Endothelial cell of hepatic sinusoid (primary cell): Measurements from ENCODE around the gene FAM50A.

Source experiments
- in situ Hi-C: cut with HindIII; loops from 2 replicates; pipeline ENCODE4 v1.10.0; 2017; ENCODE audit warnings: low sequenced_read_pairs

FAM50A gene

GRCh38 chrX:154462396-154462795 is 18.5 kb downstream of the FAM50A start:
- in situ Hi-C loops = no loop called here

- in situ Hi-C loops = no loop called here
Measured at GRCh38 chrX:154463611-154464220, 19.8 kb downstream of the FAM50A start.

GRCh38 chrX:154464806-154465365 is 20.9 kb downstream of the FAM50A start:
- in situ Hi-C loops = no loop called here

- in situ Hi-C loops = no loop called here
Measured at GRCh38 chrX:154465601-154466000, 21.7 kb downstream of the FAM50A start.

- in situ Hi-C loops = no loop called here
Measured at GRCh38 chrX:154466036-154466435, 22.1 kb downstream of the FAM50A start.

GRCh38 chrX:154466907-154467306 is 23.0 kb downstream of the FAM50A start:
- in situ Hi-C loops = no loop called here

GRCh38 chrX:154467556-154467955 is 23.6 kb downstream of the FAM50A start:
- in situ Hi-C loops = no loop called here

GRCh38 chrX:154468217-154468616 is 24.3 kb downstream of the FAM50A start:
- in situ Hi-C loops = no loop called here

- in situ Hi-C loops = no loop called here
Measured at GRCh38 chrX:154469114-154469513, 25.2 kb downstream of the FAM50A start.

- in situ Hi-C loops = no loop called here
Measured at GRCh38 chrX:154469880-154470279, 25.9 kb downstream of the FAM50A start.

- in situ Hi-C loops = no loop called here
Measured at GRCh38 chrX:154470434-154470833, 26.5 kb downstream of the FAM50A start.

- in situ Hi-C loops = no loop called here
Measured at GRCh38 chrX:154470914-154471568, 27.1 kb downstream of the FAM50A start.

GRCh38 chrX:154471839-154472684 is 28.1 kb downstream of the FAM50A start:
- in situ Hi-C loops = no loop called here

- in situ Hi-C loops = no loop called here
Measured at GRCh38 chrX:154472685-154473632, 29.0 kb downstream of the FAM50A start.

- in situ Hi-C loops = no loop called here
Measured at GRCh38 chrX:154473683-154474082, 29.7 kb downstream of the FAM50A start.

GRCh38 chrX:154476821-154477220 is 32.9 kb downstream of the FAM50A start:
- in situ Hi-C loops = no loop called here

- in situ Hi-C loops = no loop called here
Measured at GRCh38 chrX:154477891-154478477, 34.0 kb downstream of the FAM50A start.

- in situ Hi-C loops = no loop called here
Measured at GRCh38 chrX:154478728-154479622, 35.0 kb downstream of the FAM50A start, which contains the start of gene LAGE3. LAGE3 (minus strand) TSS chrX:154479281; CDS start chrX:154478915, 366 bp downstream.

- in situ Hi-C loops = no loop called here
Measured at GRCh38 chrX:154481195-154481594, 37.3 kb downstream of the FAM50A start.
